22Rv1 (cell line): ENCODE results near the gene CLEC16A.

Experiments used
- CTCF ChIP-seq: fragments of 450-650 bp; IDR thresholded peaks from 2 replicates; pipeline ENCODE4 v1.5.1; 2017; ENCODE audit warnings: mild to moderate bottlenecking
- ZFX ChIP-seq: fragments of 450-650 bp; IDR thresholded peaks from 2 replicates; pipeline ENCODE4 v1.6.1; 2017; ENCODE audit warnings: antibody characterized with exemption, borderline replicate concordance

GRCh38 chr16:11105038-11105903 is 160.9 kb downstream of the CLEC16A start:
- no peak for TF ChIP-seq ZFX
- no peak for TF ChIP-seq CTCF
